Neuronal stem cell (in vitro differentiated cells): ENCODE results near the gene SLC41A3.
A peak's percentile ranks its signal among the peaks of the same experiment; 100 is the strongest.

Source experiments
- DNase-seq: peaks from one replicate; pipeline ENCODE4 v3.0.0-alpha.2; 2013; ENCODE audit warnings: low spot score
- H2AFZ ChIP-seq: one replicate; pipeline ENCODE4 v1.6.1; 2013; ENCODE audit warnings: mild to moderate bottlenecking, low read length, inconsistent platforms
- H2AK5ac ChIP-seq: 2 replicates; pipeline ENCODE4 v1.6.1; 2013; ENCODE audit warnings: low read depth, mild to moderate bottlenecking, inconsistent platforms, low read length, moderate library complexity, mixed read lengths
- H2BK120ac ChIP-seq: 2 replicates; pipeline ENCODE4 v1.6.1; 2013; ENCODE audit warnings: low read depth, mild to moderate bottlenecking, inconsistent platforms, low read length, moderate library complexity, mixed read lengths
- H2BK12ac ChIP-seq: one replicate; pipeline ENCODE4 v1.6.1; 2013; ENCODE audit warnings: low read length, inconsistent platforms
- H2BK15ac ChIP-seq: 2 replicates; pipeline ENCODE4 v1.6.1; 2013; ENCODE audit warnings: mild to moderate bottlenecking, low read length, inconsistent platforms, mixed read lengths
- H2BK5ac ChIP-seq: one replicate; pipeline ENCODE4 v1.6.1; 2013; ENCODE audit warnings: inconsistent platforms, mild to moderate bottlenecking, low read length, moderate library complexity
- H3K14ac ChIP-seq: one replicate; pipeline ENCODE4 v1.6.1; 2013; ENCODE audit warnings: low read length, inconsistent platforms
- H3K18ac ChIP-seq: 2 replicates; pipeline ENCODE4 v1.6.1; 2013; ENCODE audit warnings: low read length, inconsistent platforms
- H3K23ac ChIP-seq: 2 replicates; pipeline ENCODE4 v1.6.1; 2013; ENCODE audit warnings: low read depth, mild to moderate bottlenecking, mixed read lengths, low read length, inconsistent platforms; ENCODE audit not compliant: poor library complexity
- H3K27ac ChIP-seq: replicated peaks from 3 replicates; pipeline ENCODE4 v1.5.1; 2013; ENCODE audit warnings: low read length, inconsistent platforms
- H3K27me3 ChIP-seq, 3 experiments: 2 replicates each; pipeline ENCODE4 v1.6.1; 2013; ENCODE audit warnings: low read length in 3 of 3, mild to moderate bottlenecking in 2 of 3, inconsistent platforms in 1 of 3, low read depth in 1 of 3, mixed read lengths in 1 of 3, moderate library complexity in 1 of 3; ENCODE audit not compliant: control insufficient read depth in 3 of 3, insufficient read depth in 3 of 3
- H3K36me3 ChIP-seq, 2 donors: replicated peaks in 1 of 2; 2 replicates each; pipeline ENCODE4 v1.6.1; 2013; ENCODE audit warnings: low read length in 2 of 2; ENCODE audit not compliant: control insufficient read depth in 2 of 2, insufficient read depth in 2 of 2
- H3K4ac ChIP-seq: 2 replicates; pipeline ENCODE4 v1.6.1; 2013; ENCODE audit warnings: inconsistent platforms, mild to moderate bottlenecking, low read length, moderate library complexity
- H3K4me1 ChIP-seq, 2 donors: 1 replicate in 1 of 2; 2 replicates in 1 of 2; pipeline ENCODE4 v1.6.1; 2013; ENCODE audit warnings: low read length in 2 of 2, low read depth in 1 of 2; ENCODE audit not compliant: control insufficient read depth in 2 of 2, insufficient read depth in 1 of 2
- H3K4me2 ChIP-seq: one replicate; pipeline ENCODE4 v1.6.1; 2013; ENCODE audit warnings: mild to moderate bottlenecking, low read length, inconsistent platforms; ENCODE audit not compliant: insufficient read depth, poor library complexity, severe bottlenecking
- H3K4me3 ChIP-seq, 2 donors: 2 replicates each; pipeline ENCODE4 v1.5.1; 2013; ENCODE audit warnings: low read length in 2 of 2, mild to moderate bottlenecking in 2 of 2, inconsistent platforms in 1 of 2, moderate library complexity in 1 of 2
- H3K79me1 ChIP-seq: one replicate; pipeline ENCODE4 v1.6.1; 2013; ENCODE audit warnings: low read depth, mild to moderate bottlenecking, inconsistent platforms, low read length, moderate library complexity
- H3K9ac ChIP-seq: one replicate; pipeline ENCODE4 v1.6.1; 2013; ENCODE audit warnings: mild to moderate bottlenecking, low read depth, low read length, inconsistent platforms; ENCODE audit not compliant: poor library complexity
- H3K9me3 ChIP-seq, 2 donors: replicated peaks in 1 of 2; 2 replicates each; pipeline versions ENCODE3 to v1.6.1; 2013; ENCODE audit warnings: low read length in 2 of 2, mild to moderate bottlenecking in 2 of 2, inconsistent platforms in 1 of 2, low read depth in 1 of 2, mixed read lengths in 1 of 2, moderate library complexity in 1 of 2; ENCODE audit not compliant: control insufficient read depth in 2 of 2, insufficient read depth in 1 of 2
- H4K8ac ChIP-seq: one replicate; pipeline ENCODE4 v1.6.1; 2013; ENCODE audit warnings: low read depth, mild to moderate bottlenecking, inconsistent platforms, low read length, moderate library complexity
- H4K91ac ChIP-seq: one replicate; pipeline ENCODE4 v1.6.1; 2013; ENCODE audit warnings: low read length, low read depth, mild to moderate bottlenecking, inconsistent platforms; ENCODE audit not compliant: poor library complexity
- WGBS, 2 donors: extraction: QIAGEN DNeasy Blood & Tissue Kit; methylation state at CpG; one replicate each; pipeline ENCODE4 v1.1.7; 2013; ENCODE audit warnings: missing lambda C conversion rate in 2 of 2, mixed read lengths in 1 of 2; ENCODE audit not compliant: insufficient read length in 2 of 2, insufficient replicate concordance in 1 of 2; ENCODE audit errors: extremely low coverage in 2 of 2; 5-methylcytosine and 5-hydroxymethylcytosine counted together

Gene SLC41A3

DNA sequence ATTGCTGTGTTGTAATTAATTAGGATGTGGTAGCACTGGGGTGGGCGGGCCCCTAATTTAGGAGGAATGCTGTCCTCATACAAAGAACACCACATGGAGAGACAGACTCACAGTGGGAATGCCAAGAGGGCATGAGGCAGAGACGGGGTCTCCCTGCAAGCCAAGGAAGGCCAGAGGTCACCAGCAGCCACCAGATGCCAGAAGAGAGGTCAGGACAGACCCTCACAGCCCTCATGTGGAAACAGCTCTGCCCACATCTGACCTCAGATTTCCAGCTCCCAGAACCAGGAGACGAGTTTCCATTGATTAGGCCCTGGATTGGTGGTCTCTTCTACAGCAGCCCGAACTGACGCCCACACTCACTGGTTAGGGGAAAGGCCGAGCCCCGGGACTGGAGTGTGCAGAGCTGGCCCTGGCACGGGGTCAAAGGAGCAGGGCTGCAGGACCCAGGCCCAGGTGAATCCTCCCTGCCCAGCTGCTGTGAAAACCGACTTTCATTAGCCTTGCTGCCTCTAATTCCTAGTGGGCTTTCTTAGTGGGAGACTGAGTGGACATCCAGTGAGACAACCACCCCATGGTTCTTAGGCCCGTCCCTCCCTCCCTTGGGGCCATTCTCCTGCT, 43.0 kb upstream of the SLC41A3 start:
- peak overlapping the region; percentile 90 for H3K14ac ChIP-seq
- H3K79me1 ChIP-seq: no peaks in the 10 kb centered on the region
- peaks cover 0 to 54% (median 0%) of the 10 kb centered on the region in 3 experiments for H3K27me3 ChIP-seq
- H3K9ac ChIP-seq: peak overlapping the region; percentile 12
- H3K4me3 ChIP-seq: no peak overlapping the region
- H4K8ac ChIP-seq: no peak overlapping the region
- no peak overlapping the region for H3K4me2 ChIP-seq
- peak overlapping the region; percentile 82 for H2AK5ac ChIP-seq
- H2BK5ac ChIP-seq: peak overlapping the region; percentile 42
- peak overlapping the region; percentile 8 for H3K23ac ChIP-seq
- peak overlapping the region; percentile 93 for H4K91ac ChIP-seq
- H3K36me3 ChIP-seq: no peaks in the 10 kb centered on the region
- H2BK15ac ChIP-seq: peak overlapping the region; percentile 92
- H3K4ac ChIP-seq: no peak overlapping the region
- H3K9me3 ChIP-seq: no peaks in the 10 kb centered on the region
- DNase-seq: no peak
- peaks cover 0 to 21% of the 10 kb centered on the region in 2 donors for H3K4me1 ChIP-seq
- H3K27ac ChIP-seq: peak overlapping the region; percentile 41
- WGBS, 2 donors: no CpG with 5 or more reads among the region's 10 CpGs
- peak overlapping the region; percentile 94 for H3K18ac ChIP-seq
- H2AFZ ChIP-seq: no peak overlapping the region
- peak overlapping the region; percentile 6 for H2BK120ac ChIP-seq
- H2BK12ac ChIP-seq: peak overlapping the region; percentile 100

DNA sequence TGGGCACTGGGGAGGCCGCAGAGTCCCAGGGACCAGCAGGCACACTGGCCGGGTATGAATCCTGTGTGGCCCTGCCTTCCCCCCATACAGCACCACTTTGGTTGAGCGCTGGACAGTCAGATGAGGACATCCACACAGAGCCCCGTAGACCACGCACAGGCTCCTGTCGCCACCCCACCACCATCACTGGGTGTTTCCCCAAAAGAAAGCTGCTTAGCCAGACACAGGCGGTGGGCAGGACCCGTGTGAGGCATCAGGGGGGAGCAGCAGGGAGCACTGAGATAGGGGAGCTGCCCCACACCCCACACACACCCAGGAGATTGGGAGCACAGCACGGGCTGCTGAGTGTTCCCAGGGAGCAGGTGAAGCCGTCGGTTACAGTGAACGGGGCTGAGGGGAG, 42.4 kb upstream of the SLC41A3 start:
- Histone ChIP-seq H2AFZ (no peak overlapping the region), H3K36me3 (no peaks in the 10 kb centered on the region), H3K23ac (no peak overlapping the region), H2AK5ac (peak overlapping the region; percentile 7), H2BK5ac (peak overlapping the region; percentile 42), H3K14ac (no peak overlapping the region), H3K4me1 (peaks cover 0 to 21% of the 10 kb centered on the region in 2 donors), H3K4me2 (no peak overlapping the region), H3K27me3 (peaks cover 0 to 54% (median 0%) of the 10 kb centered on the region in 3 experiments), H3K18ac (peak overlapping the region; percentile 1), H2BK15ac (peak overlapping the region; percentile 0), H3K27ac (peak overlapping the region; percentile 19), H3K4me3 (no peak overlapping the region), H3K4ac (no peak overlapping the region), H4K91ac (no peak overlapping the region), H2BK12ac (no peak overlapping the region), H3K9ac (no peak overlapping the region), H3K79me1 (no peaks in the 10 kb centered on the region), H3K9me3 (no peaks in the 10 kb centered on the region), H2BK120ac (no peak overlapping the region), H4K8ac (no peak overlapping the region)
- no CpG with 5 or more reads among the region's 12 CpGs for WGBS, 2 donors
- no peak for DNase-seq

DNA sequence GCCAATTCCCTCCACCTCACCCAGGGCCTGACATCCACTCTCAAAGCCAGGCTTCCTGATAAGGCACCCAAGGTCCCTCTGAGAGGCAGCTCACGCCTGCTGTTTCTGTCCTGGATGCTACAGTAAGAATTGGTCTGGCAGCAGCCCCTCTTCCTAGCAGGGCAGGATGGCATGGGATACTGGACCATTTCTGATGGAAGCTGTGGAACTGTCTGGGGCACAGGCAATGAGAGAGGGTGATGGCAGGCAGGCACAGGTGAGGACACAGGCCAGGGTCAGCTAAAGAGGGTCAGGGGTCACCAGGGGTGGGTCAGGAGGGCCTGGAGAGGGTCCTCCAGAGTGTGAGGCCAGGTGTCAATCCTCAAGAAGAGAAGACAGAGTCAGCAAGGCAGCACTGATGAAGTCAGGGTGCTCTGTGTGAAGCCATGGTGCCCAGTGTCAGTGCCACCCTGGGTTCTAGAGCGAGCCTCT, 41.9 kb upstream of the SLC41A3 start:
- no peak overlapping the region for H2BK12ac ChIP-seq
- H3K4me2 ChIP-seq: no peak overlapping the region
- no peak overlapping the region for H4K91ac ChIP-seq
- peak overlapping the region; percentile 33 for H2BK15ac ChIP-seq
- no peaks in the 10 kb centered on the region for H3K36me3 ChIP-seq
- no CpG with 5 or more reads among the region's 2 CpGs for WGBS, 2 donors
- no peak overlapping the region for H3K18ac ChIP-seq
- no peaks in the 10 kb centered on the region for H3K9me3 ChIP-seq
- H2AFZ ChIP-seq: no peak overlapping the region
- no peaks in the 10 kb centered on the region for H3K79me1 ChIP-seq
- no peak for DNase-seq
- H3K14ac ChIP-seq: no peak overlapping the region
- H3K4ac ChIP-seq: no peak overlapping the region
- no peak overlapping the region for H3K9ac ChIP-seq
- no peak overlapping the region for H3K23ac ChIP-seq
- peaks cover 0 to 52% (median 0%) of the 10 kb centered on the region in 3 experiments for H3K27me3 ChIP-seq
- peaks cover 0 to 21% of the 10 kb centered on the region in 2 donors for H3K4me1 ChIP-seq
- H4K8ac ChIP-seq: no peak overlapping the region
- H3K4me3 ChIP-seq: no peak overlapping the region
- peak overlapping the region; percentile 7 for H2AK5ac ChIP-seq
- no peak overlapping the region for H2BK5ac ChIP-seq
- H3K27ac ChIP-seq: no peak overlapping the region
- no peak overlapping the region for H2BK120ac ChIP-seq

DNA sequence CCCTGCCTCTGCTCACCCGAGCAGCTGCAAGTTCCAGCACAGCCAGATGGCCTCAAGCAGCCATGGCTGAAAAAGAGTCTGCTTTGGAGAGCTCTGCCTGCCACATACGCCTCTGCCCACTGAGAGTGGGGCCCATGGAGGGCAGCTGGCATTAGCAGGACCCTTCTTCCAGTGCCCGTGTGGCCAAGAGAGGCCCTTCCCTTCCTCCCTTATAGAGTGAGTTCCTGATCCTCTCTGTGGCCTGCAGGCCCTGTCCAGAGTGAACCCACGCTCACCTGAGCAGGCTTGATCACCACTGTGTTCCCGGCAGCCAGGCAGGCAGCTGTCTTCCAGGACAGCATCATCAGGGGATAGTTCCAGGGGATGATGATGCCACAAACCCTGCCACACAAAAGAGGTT, 41.4 kb upstream of the SLC41A3 start:
- no peaks in the 10 kb centered on the region for H3K36me3 ChIP-seq
- H2BK5ac ChIP-seq: no peak overlapping the region
- H3K4me2 ChIP-seq: no peak overlapping the region
- no peak overlapping the region for H3K4ac ChIP-seq
- H4K8ac ChIP-seq: no peak overlapping the region
- H3K9me3 ChIP-seq: no peaks in the 10 kb centered on the region
- peak overlapping the region; percentile 51 for H2BK12ac ChIP-seq
- H3K27ac ChIP-seq: no peak overlapping the region
- no peaks in the 10 kb centered on the region for H3K79me1 ChIP-seq
- H3K4me1 ChIP-seq: peaks cover 0 to 21% of the 10 kb centered on the region in 2 donors
- DNase-seq: no peak
- peak overlapping the region; percentile 7 for H2AK5ac ChIP-seq
- no peak overlapping the region for H2BK15ac ChIP-seq
- no peak overlapping the region for H3K9ac ChIP-seq
- no peak overlapping the region for H2BK120ac ChIP-seq
- H2AFZ ChIP-seq: no peak overlapping the region
- no CpG with 5 or more reads among the region's 5 CpGs for WGBS, 2 donors
- no peak overlapping the region for H3K14ac ChIP-seq
- peaks cover 0 to 48% (median 0%) of the 10 kb centered on the region in 3 experiments for H3K27me3 ChIP-seq
- no peak overlapping the region for H3K23ac ChIP-seq
- peak overlapping the region; percentile 58 for H3K18ac ChIP-seq
- no peak overlapping the region for H4K91ac ChIP-seq
- H3K4me3 ChIP-seq: no peak overlapping the region
